ENCODE results near the gene SERTAD3.

The SERTAD3 gene

GRCh38 chr19:40420451-40420765 is 23.7 kb downstream of the SERTAD3 start:
- TF ChIP-seq, protein P1, sequence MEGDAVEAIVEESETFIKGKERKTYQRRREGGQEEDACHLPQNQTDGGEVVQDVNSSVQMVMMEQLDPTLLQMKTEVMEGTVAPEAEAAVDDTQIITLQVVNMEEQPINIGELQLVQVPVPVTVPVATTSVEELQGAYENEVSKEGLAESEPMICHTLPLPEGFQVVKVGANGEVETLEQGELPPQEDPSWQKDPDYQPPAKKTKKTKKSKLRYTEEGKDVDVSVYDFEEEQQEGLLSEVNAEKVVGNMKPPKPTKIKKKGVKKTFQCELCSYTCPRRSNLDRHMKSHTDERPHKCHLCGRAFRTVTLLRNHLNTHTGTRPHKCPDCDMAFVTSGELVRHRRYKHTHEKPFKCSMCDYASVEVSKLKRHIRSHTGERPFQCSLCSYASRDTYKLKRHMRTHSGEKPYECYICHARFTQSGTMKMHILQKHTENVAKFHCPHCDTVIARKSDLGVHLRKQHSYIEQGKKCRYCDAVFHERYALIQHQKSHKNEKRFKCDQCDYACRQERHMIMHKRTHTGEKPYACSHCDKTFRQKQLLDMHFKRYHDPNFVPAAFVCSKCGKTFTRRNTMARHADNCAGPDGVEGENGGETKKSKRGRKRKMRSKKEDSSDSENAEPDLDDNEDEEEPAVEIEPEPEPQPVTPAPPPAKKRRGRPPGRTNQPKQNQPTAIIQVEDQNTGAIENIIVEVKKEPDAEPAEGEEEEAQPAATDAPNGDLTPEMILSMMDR (IDR thresholded peaks at IDR 0.05; ENCODE audit: low read depth, low read length, missing control alignments) = no peak

GRCh38 chr19:40419780-40420179 is 24.4 kb downstream of the SERTAD3 start:
- no peak for DNase-seq
- TF ChIP-seq, protein P1 (IDR thresholded peaks at IDR 0.05; ENCODE audit: low read depth, low read length, missing control alignments) = no peak
- peaks cover 13% of the 10 kb centered on the region for H3K36me3 ChIP-seq (replicated peaks)
- no peak overlapping the region for H3K27ac ChIP-seq
- H3K4me3 ChIP-seq (ENCODE audit: low read depth, low read length) = no peak overlapping the region
- H3K27me3 ChIP-seq (replicated peaks) = no peaks in the 10 kb centered on the region
- in situ Hi-C loops (cut with HindIII; ENCODE audit: low pct_ligation_motif_present, low sequenced_read_pairs) = no loop called here

More at GRCh38 chr19:40420451-40420765, 23.7 kb downstream of the SERTAD3 start:
- peaks cover 13% of the 10 kb centered on the region for H3K36me3 ChIP-seq (replicated peaks)
- DNase-seq = no peak
- no peaks in the 10 kb centered on the region for H3K27me3 ChIP-seq (replicated peaks)
- H3K27ac ChIP-seq = no peak overlapping the region
- peak overlapping the region; percentile 63 for H3K4me3 ChIP-seq (ENCODE audit: low read depth, low read length)
- in situ Hi-C loops (cut with HindIII; ENCODE audit: low pct_ligation_motif_present, low sequenced_read_pairs) = no loop called here

GRCh38 chr19:40419066-40419612 is 25.0 kb downstream of the SERTAD3 start:
- DNase-seq = no peak
- Histone ChIP-seq H3K27me3 (replicated peaks) (no peaks in the 10 kb centered on the region), H3K27ac (no peak overlapping the region), H3K36me3 (replicated peaks) (peaks cover 13% of the 10 kb centered on the region), H3K4me3 (ENCODE audit: low read depth, low read length) (no peak overlapping the region)
- TF ChIP-seq, protein P1 (IDR thresholded peaks at IDR 0.05; ENCODE audit: low read depth, low read length, missing control alignments) = no peak
- in situ Hi-C loops (cut with HindIII; ENCODE audit: low pct_ligation_motif_present, low sequenced_read_pairs) = no loop called here

DNA sequence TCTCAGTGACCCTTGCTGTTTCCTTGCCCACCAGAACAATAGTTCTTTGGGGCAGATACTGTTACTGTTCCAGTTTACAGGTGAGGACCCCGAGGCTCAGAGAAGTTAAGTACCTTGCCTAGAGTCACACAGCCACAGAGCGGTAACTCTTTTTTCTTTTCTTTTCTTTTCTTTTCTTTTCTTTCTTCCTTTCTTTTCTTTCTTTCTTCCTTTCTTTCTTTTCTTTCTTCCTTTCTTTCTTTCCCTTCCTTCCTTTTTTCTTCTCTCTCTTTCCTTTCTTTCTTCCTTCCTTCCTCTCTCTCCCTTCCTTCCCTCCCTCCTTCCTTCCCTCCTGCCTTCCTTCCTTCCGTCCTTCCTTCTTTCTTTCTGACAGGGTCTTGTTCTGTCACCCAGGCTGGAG is 26.1 kb downstream of the SERTAD3 start:
- Histone ChIP-seq H3K36me3 (replicated peaks) (peaks cover 9% of the 10 kb centered on the region), H3K4me3 (ENCODE audit: low read depth, low read length) (no peak overlapping the region), H3K27me3 (replicated peaks) (no peaks in the 10 kb centered on the region), H3K27ac (no peak overlapping the region)
- in situ Hi-C loops (cut with HindIII; ENCODE audit: low pct_ligation_motif_present, low sequenced_read_pairs) = no loop called here
- TF ChIP-seq, protein P1 (IDR thresholded peaks at IDR 0.05; ENCODE audit: low read depth, low read length, missing control alignments) = no peak
- no peak for DNase-seq

GRCh38 chr19:40417643-40417981 is 26.5 kb downstream of the SERTAD3 start:
- TF ChIP-seq, protein P1 (IDR thresholded peaks at IDR 0.05; ENCODE audit: low read depth, low read length, missing control alignments) = no peak
- no peaks in the 10 kb centered on the region for H3K27me3 ChIP-seq (replicated peaks)
- in situ Hi-C loops (cut with HindIII; ENCODE audit: low pct_ligation_motif_present, low sequenced_read_pairs) = no loop called here
- peaks cover 5% of the 10 kb centered on the region for H3K36me3 ChIP-seq (replicated peaks)
- H3K27ac ChIP-seq = no peak overlapping the region
- DNase-seq = no peak
- H3K4me3 ChIP-seq (ENCODE audit: low read depth, low read length) = no peak overlapping the region

DNA sequence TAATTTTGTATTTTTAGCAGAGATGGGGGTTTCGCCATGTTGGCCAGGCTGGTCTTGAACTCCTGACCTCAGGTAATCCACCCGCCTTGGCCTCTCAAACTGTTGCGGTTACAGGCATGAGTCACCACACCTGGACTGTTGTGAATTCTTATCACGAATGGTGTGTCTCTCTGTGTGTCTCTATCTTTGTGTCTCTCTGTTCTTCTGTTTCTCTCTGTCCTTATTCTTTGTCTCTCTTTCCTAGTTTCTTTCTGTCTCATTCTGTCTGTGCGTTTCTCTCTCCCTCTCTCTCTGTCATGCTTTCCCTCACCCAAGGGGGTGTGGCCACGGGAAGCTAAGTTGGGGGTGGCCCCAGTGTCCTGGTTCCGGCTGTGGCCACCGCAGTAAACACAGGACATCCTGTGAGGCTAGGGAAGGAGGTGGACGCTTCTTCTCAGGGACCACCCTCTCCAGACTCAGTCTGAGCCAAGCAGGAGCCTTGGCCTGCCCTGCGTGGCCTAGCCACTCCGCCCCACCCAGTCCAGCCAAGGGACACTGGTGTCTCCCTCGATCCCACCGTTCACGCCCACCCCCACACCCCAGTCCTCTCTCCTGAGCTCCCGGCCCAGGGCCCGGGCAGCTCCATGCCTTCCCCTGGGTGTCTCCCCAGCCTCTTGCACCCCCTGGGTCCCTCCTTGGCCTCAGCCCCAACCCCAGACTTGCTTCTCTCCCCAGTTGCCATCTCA is 27.1 kb downstream of the SERTAD3 start:
- H3K4me3 ChIP-seq (ENCODE audit: low read depth, low read length) = no peak overlapping the region
- TF ChIP-seq, protein P1 (IDR thresholded peaks at IDR 0.05; ENCODE audit: low read depth, low read length, missing control alignments) = no peak
- no peak for DNase-seq

More for the DNA sequence above, 27.1 kb downstream of the SERTAD3 start:
- no peaks in the 10 kb centered on the region for H3K27me3 ChIP-seq (replicated peaks)
- in situ Hi-C loops (cut with HindIII; ENCODE audit: low pct_ligation_motif_present, low sequenced_read_pairs) = no loop called here
- no peaks in the 10 kb centered on the region for H3K36me3 ChIP-seq (replicated peaks)
- no peak overlapping the region for H3K27ac ChIP-seq

Data from brain microvascular endothelial cell (primary cell).